ENCODE data around the gene EVC2. TPM values are rescaled to one million over a fixed set of nuclear protein-coding genes. Genes with fewer than 3 reads are reported as not detected.

EVC2 gene
- polyA plus RNA-seq, 1 donor (not counting 4 experiments of a cell fraction or from before 2014, with no cell fraction given) = 1.7 TPM

DNA sequence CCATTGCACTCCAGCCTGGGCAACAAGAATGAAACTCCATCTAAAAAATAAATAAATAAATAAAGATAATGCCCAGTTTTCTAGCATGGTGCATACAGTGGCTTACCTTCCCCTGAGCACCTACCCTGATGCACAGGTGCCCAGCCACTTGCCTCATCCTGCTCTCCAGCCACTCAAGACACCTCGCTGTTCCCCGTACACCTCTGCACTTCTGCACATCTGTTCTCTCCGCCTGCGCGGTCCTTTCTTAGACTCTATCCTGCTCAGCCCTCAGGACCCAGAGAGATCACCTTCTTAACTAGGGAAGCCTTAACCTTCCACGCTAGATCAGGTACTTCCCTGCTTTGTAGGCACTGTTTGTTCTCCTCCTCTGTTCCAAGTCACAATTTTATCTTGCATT is 5.5 kb upstream of the EVC2 start:
- H3K9me1 ChIP-seq (ENCODE audit: control insufficient read depth, extremely low read depth, insufficient read depth, low read length) = peaks cover 2% of the 10 kb centered on the region
- no peak overlapping the region for H2AFZ ChIP-seq (ENCODE audit: control insufficient read depth, low read length)
- H3K4me2 ChIP-seq (ENCODE audit: control insufficient read depth, extremely low read depth, insufficient read depth, low read depth, low read length) = no peak overlapping the region
- no peak for TF ChIP-seq EZH2 (IDR thresholded peaks at IDR 0.05; ENCODE audit: low read length)
- TF ChIP-seq, protein P1, sequence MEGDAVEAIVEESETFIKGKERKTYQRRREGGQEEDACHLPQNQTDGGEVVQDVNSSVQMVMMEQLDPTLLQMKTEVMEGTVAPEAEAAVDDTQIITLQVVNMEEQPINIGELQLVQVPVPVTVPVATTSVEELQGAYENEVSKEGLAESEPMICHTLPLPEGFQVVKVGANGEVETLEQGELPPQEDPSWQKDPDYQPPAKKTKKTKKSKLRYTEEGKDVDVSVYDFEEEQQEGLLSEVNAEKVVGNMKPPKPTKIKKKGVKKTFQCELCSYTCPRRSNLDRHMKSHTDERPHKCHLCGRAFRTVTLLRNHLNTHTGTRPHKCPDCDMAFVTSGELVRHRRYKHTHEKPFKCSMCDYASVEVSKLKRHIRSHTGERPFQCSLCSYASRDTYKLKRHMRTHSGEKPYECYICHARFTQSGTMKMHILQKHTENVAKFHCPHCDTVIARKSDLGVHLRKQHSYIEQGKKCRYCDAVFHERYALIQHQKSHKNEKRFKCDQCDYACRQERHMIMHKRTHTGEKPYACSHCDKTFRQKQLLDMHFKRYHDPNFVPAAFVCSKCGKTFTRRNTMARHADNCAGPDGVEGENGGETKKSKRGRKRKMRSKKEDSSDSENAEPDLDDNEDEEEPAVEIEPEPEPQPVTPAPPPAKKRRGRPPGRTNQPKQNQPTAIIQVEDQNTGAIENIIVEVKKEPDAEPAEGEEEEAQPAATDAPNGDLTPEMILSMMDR (optimal IDR thresholded peaks at IDR 0.05 in 1 of 3, IDR thresholded peaks at IDR 0.05 in 1 of 3, conservative IDR thresholded peaks at IDR 0.05 in 1 of 3; ENCODE audit: extremely low read depth in 1 of 3, insufficient read depth in 2 of 3, low read length in 3 of 3) = no peak
- no peak for FAIRE-seq
- peaks cover 1 to 15% of the 10 kb centered on the region in 2 experiments for H3K36me3 ChIP-seq (ENCODE audit: control insufficient read depth in 2 of 2, extremely low read depth in 1 of 2, insufficient read depth in 2 of 2, low read length in 2 of 2)
- no peaks in the 10 kb centered on the region for H3K9me3 ChIP-seq (ENCODE audit: control insufficient read depth, low read depth, low read length)
- no peak for DNase-seq (ENCODE audit: low read depth, low spot score)
- no peaks in the 10 kb centered on the region for H3K27me3 ChIP-seq (ENCODE audit: control insufficient read depth, extremely low read depth, insufficient read depth, low read length)
- peaks cover 8% of the 10 kb centered on the region for H4K20me1 ChIP-seq (ENCODE audit: control insufficient read depth, extremely low read depth, insufficient read depth, low read length)
- no peak overlapping the region for H3K4me3 ChIP-seq (ENCODE audit: control insufficient read depth in 2 of 3, extremely low read depth in 1 of 3, insufficient read depth in 2 of 3, low read depth in 1 of 3, low read length in 3 of 3)
- no peak overlapping the region for H3K27ac ChIP-seq (ENCODE audit: control insufficient read depth, insufficient read depth, low read length)
- H3K4me1 ChIP-seq (ENCODE audit: control insufficient read depth, extremely low read depth, insufficient read depth, low read length) = peaks cover 37% of the 10 kb centered on the region
- peaks cover 69% of the 10 kb centered on the region for H3K79me2 ChIP-seq (ENCODE audit: control insufficient read depth, insufficient read depth, low read length)
- dilution Hi-C loops (cut with MboI; ENCODE audit: extremely low pct_ligation_motif_present, low sequenced_read_pairs) = no loop called here
- no peak overlapping the region for H3K9ac ChIP-seq (ENCODE audit: control insufficient read depth, extremely low read depth, insufficient read depth, low read length)

- Histone ChIP-seq H3K27me3 (ENCODE audit: control insufficient read depth, extremely low read depth, insufficient read depth, low read length) (no peaks in the 10 kb centered on the region), H4K20me1 (ENCODE audit: control insufficient read depth, extremely low read depth, insufficient read depth, low read length) (peaks cover 8% of the 10 kb centered on the region), H3K36me3 (ENCODE audit: control insufficient read depth in 2 of 2, extremely low read depth in 1 of 2, insufficient read depth in 2 of 2, low read length in 2 of 2) (peaks cover 1 to 14% of the 10 kb centered on the region in 2 experiments), H3K9me3 (ENCODE audit: control insufficient read depth, low read depth, low read length) (no peaks in the 10 kb centered on the region), H3K9ac (ENCODE audit: control insufficient read depth, extremely low read depth, insufficient read depth, low read length) (peak overlapping the region; percentile 92), H3K79me2 (ENCODE audit: control insufficient read depth, insufficient read depth, low read length) (peaks cover 59% of the 10 kb centered on the region), H2AFZ (ENCODE audit: control insufficient read depth, low read length) (no peak overlapping the region), H3K9me1 (ENCODE audit: control insufficient read depth, extremely low read depth, insufficient read depth, low read length) (peaks cover 2% of the 10 kb centered on the region), H3K4me3 (ENCODE audit: control insufficient read depth in 2 of 3, extremely low read depth in 1 of 3, insufficient read depth in 2 of 3, low read depth in 1 of 3, low read length in 3 of 3) (peak overlapping the region; percentile 8 to 92 (median 55)), H3K27ac (ENCODE audit: control insufficient read depth, insufficient read depth, low read length) (peak overlapping the region; percentile 94), H3K4me2 (ENCODE audit: control insufficient read depth, extremely low read depth, insufficient read depth, low read depth, low read length) (peak overlapping the region; percentile 100), H3K4me1 (ENCODE audit: control insufficient read depth, extremely low read depth, insufficient read depth, low read length) (peaks cover 40% of the 10 kb centered on the region)
- dilution Hi-C loops (cut with MboI; ENCODE audit: extremely low pct_ligation_motif_present, low sequenced_read_pairs) = no loop called here
- TF ChIP-seq, protein P1 (optimal IDR thresholded peaks at IDR 0.05 in 1 of 3, IDR thresholded peaks at IDR 0.05 in 1 of 3, conservative IDR thresholded peaks at IDR 0.05 in 1 of 3; ENCODE audit: extremely low read depth in 1 of 3, insufficient read depth in 2 of 3, low read length in 3 of 3) = no peak
- no peak for TF ChIP-seq EZH2 (IDR thresholded peaks at IDR 0.05; ENCODE audit: low read length)
- FAIRE-seq (no peak), DNase-seq (ENCODE audit: low read depth, low spot score) (no peak)
These were observed 4.6 kb upstream of the EVC2 start for GRCh38 chr4:5712931-5713330.
